Measurements from ENCODE around the gene ICA1L.

ICA1L gene

GRCh38 chr2:202871300-202872141 is at the start of gene ICA1L:
ICA1L (minus strand) TSS chr2:202871766; CDS start chr2:202829009, 42,757 bp downstream.
- no peak for TF ChIP-seq CTCF (IDR thresholded peaks at IDR 0.05)

GRCh38 chr2:202918860-202919259 is 47.3 kb upstream of the ICA1L start:
- TF ChIP-seq CTCF (IDR thresholded peaks at IDR 0.05), result no peak

GRCh38 chr2:202911512-202912341 is 40.2 kb upstream of the ICA1L start, which contains the start of the genes CARF and WDR12:
CARF (plus strand) TSS chr2:202912275; CDS start chr2:202941903, 29,628 bp downstream.
WDR12 (minus strand) TSS chr2:202911673; CDS start chr2:202911476, 197 bp downstream.
- TF ChIP-seq CTCF (IDR thresholded peaks at IDR 0.05), result no peak

GRCh38 chr2:202911203-202911511 is 39.6 kb upstream of the ICA1L start:
- no peak for TF ChIP-seq CTCF (IDR thresholded peaks at IDR 0.05)

- TF ChIP-seq CTCF (IDR thresholded peaks at IDR 0.05), result no peak
Measured at GRCh38 chr2:202910698-202911097, 39.1 kb upstream of the ICA1L start.

- TF ChIP-seq CTCF (IDR thresholded peaks at IDR 0.05), result no peak
Measured at GRCh38 chr2:202909394-202910192, 38.0 kb upstream of the ICA1L start.

GRCh38 chr2:202908186-202908585 is 36.6 kb upstream of the ICA1L start:
- TF ChIP-seq CTCF (IDR thresholded peaks at IDR 0.05), result no peak
